GM18505 (cell line): Measurements from ENCODE around the gene VPS51.

Source experiments
- ATAC-seq: cut with Tn5 transposase; IDR thresholded peaks from one replicate; pipeline ENCODE4 v1.9.1; 2021; ENCODE audit not compliant: unreplicated experiment
- POLR2A ChIP-seq: IDR thresholded peaks from 4 replicates; pipeline ENCODE4 v1.6.1; 2011; ENCODE audit warnings: borderline replicate concordance; ENCODE audit not compliant: insufficient read depth, insufficient read length; ENCODE audit errors: extremely low read depth

The VPS51 gene

GRCh38 chr11:65095974-65096806, at the start of gene VPS51:
Gene VPS51 (plus strand): TSS chr11:65096214. CDS start chr11:65096251, 37 bp downstream.
- ATAC-seq = peak; percentile 67
- TF ChIP-seq POLR2A = peak; percentile 95

DNA sequence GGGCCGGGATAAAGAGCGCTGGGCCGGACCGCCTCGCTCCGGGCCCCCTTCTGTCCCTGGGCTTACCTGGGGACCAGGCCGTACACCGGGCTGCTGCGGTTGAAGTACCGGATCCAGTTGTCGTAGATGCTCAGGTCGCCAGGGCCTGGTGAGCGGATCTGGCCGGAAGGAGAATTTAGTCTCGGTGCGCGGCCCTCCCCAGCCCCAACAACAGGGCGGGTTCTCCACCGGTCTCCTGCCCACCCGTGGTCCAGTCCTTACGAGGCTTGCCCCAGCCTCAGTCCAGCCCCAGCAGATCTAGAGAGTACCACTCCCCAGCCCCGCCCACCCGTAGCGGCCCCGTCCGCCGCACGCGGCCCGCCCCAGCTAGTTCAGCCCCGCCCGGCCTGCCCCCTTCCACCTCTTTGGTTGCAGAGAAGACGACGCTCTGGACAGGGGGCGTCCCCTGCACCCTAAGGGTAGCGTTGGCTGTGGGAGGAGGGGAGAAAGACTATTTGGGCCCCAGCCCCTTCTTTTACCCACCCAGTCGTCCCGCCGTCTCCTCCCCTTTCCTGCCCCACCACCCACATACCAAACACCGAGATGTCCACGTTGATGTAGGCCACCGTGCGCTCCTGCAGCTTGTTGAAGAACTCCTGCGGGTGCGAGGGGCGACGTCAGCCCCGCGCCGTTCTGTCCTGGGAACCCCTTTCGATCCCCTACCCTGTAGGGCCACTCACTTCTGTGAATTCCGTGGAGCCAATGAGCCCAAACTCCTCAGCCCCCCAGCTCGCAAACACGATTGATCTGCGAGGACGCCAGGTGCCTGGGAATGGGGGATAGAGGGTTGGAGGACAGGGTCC, 48.2 kb upstream of the VPS51 start:
- no peak for ATAC-seq
- TF ChIP-seq POLR2A = peak; percentile 16

DNA sequence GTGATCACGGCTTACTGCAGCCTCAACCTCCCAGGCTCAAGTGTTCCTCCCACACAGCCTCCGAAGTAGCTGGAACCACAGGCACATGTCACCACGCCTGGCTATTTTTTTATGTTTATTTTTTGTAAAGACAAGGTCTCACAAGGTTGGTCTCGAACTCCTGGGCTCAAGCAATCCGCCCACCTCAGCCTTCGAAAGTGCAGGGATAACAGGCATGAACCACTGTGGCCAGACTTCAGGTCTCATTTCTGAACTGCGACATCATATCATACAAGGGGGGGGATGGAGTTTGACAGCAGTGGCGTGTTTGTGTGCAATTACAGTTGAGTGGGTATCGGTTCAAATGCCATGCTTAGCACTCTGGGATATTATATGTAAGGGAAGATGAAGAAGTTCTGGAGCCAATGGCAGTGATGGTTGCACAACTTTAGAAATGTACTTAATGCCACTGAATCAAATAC, 44.6 kb upstream of the VPS51 start:
- ATAC-seq = no peak
- TF ChIP-seq POLR2A = no peak

- ATAC-seq = no peak
- TF ChIP-seq POLR2A = no peak
Measured at GRCh38 chr11:65053827-65054508, 42.0 kb upstream of the VPS51 start.

DNA sequence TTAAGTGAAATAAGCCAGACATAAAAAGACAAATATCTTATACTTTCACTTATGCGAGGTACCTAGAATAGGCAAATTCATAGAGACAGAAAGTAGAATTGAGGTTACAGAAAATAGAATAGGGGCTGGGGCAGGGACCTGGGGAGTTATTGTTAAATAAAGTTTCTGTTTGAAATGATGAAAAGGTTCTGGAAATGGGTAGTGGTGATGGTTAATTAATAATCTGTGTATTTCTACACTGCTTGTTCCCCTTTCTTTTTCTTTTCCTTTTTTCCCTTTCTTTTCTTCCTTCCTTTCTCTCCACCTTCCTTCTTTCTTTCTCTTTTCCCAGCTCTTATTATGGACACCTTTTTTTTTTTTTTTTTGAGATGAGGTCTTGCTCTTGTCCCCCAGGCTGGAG, 40.5 kb upstream of the VPS51 start:
- TF ChIP-seq POLR2A = no peak
- no peak for ATAC-seq

GRCh38 chr11:65056999-65057398, 39.0 kb upstream of the VPS51 start:
- TF ChIP-seq POLR2A = no peak
- ATAC-seq = no peak

DNA sequence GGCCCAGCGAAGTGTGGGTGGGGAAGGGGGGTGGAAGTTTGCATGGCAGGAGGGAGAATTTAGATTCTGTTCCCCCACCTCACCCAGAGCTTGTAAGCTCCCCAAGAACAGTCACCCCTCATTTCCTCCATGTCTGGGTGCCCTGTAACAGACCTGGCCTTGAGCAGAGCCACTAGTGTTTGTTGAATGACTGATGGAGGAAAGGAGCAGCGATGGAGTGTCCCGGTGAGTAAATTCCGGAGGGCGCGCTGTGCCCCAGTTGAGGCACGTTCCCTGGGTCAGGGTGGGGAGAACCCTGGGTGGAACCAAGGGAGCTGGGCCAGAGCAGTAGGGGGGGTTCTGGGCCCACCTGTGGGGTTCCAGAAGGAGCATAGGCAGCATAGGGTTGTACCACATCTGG, 38.5 kb upstream of the VPS51 start:
- ATAC-seq = no peak
- no peak for TF ChIP-seq POLR2A

DNA sequence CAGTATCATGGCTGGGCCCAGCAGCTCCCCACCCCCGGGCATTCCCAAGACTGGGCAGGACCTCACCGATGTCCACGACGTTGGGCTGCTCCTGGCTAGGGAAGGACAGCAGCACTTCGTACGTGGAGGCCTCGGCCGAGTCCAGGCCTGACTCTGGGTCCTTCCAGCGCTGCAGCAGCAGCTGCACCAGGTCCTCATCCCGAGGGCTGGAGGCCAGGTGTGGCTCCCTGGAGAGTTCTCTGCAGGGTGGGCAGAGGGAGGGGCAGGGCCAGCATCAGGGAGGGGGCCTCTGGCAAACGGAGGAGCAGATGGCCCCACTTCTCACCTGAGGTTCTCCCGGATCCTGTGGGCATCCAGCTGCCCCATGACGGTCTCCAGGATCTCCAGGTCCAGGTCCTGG, 38.0 kb upstream of the VPS51 start:
- ATAC-seq = no peak
- TF ChIP-seq POLR2A = no peak

- ATAC-seq = no peak
- TF ChIP-seq POLR2A = no peak
Measured at GRCh38 chr11:65058419-65059054, 37.5 kb upstream of the VPS51 start, which contains the start of gene NAALADL1. Gene NAALADL1 (minus strand): TSS chr11:65058553. CDS start chr11:65058521, 32 bp downstream.

DNA sequence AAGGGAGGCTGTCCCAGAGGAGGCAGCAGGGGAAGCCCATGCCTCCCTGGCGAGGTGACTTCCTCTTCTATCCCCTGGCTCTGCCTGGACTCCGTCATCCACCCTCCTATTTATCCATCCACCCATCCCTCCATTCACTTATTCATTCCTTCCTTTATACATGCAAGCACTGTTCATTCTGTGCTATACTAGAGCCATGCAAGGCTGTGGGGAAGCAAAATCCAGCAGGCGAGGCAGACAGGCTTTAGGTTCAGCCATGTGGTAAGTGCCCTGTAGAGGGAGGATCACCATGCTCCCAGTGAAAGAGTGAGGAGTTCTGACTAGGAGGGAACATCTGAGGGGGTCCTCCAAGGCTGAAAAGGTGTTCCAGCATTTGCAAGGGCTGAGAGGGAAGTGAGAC, 36.5 kb upstream of the VPS51 start:
- no peak for TF ChIP-seq POLR2A
- no peak for ATAC-seq

DNA sequence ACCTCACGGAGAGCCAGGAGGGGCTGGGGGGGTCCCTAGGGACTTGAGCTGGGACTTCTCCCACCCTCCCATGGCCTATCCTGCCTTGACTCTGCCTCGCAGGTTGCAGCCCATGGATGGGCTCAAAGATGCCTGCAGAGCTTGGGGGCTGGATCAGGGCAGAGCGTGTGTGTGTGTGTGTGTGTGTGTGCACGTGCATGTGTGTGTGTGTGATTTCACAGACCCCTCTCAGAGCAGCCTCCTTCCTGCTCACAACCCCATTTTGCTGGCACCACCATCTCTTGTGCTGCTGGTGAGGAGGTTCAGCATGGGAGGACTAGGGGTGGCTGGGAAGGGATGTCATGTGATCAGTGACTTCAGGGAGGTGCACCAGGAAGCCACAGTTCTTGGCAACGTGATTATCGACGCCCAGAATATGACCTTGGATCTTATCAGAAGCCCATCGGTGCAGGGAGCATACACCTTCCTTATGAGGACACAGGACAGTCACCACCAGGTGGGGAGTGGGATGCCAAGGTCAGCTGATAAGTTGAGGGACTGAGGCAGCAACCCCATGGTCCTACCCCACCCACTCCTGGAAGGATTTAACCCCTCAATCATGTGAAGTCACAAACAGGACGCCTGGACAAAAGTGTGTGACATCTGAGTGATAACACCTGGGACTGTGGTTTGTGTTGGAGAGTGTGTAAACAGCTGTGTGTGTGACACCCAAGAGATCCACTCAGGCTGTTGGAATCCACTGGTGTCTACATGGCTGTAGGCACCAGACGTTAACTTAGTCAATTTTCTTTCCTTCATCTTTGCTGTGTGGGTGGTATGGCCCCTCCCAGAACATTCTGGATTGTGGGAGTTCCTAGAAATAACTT, 35.8 kb upstream of the VPS51 start:
- TF ChIP-seq POLR2A = no peak
- ATAC-seq = no peak

GRCh38 chr11:65060913-65061408, 35.1 kb upstream of the VPS51 start:
- no peak for ATAC-seq
- no peak for TF ChIP-seq POLR2A
